ENCODE measurements around the gene XPNPEP3.

- TF ChIP-seq, protein P1, sequence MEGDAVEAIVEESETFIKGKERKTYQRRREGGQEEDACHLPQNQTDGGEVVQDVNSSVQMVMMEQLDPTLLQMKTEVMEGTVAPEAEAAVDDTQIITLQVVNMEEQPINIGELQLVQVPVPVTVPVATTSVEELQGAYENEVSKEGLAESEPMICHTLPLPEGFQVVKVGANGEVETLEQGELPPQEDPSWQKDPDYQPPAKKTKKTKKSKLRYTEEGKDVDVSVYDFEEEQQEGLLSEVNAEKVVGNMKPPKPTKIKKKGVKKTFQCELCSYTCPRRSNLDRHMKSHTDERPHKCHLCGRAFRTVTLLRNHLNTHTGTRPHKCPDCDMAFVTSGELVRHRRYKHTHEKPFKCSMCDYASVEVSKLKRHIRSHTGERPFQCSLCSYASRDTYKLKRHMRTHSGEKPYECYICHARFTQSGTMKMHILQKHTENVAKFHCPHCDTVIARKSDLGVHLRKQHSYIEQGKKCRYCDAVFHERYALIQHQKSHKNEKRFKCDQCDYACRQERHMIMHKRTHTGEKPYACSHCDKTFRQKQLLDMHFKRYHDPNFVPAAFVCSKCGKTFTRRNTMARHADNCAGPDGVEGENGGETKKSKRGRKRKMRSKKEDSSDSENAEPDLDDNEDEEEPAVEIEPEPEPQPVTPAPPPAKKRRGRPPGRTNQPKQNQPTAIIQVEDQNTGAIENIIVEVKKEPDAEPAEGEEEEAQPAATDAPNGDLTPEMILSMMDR (IDR thresholded peaks at IDR 0.05), result no peak
- TF ChIP-seq JUND (IDR thresholded peaks at IDR 0.05) (no peak), GATA2 (CRISPR knock-in tag; IDR thresholded peaks at IDR 0.05) (no peak), TCF12 (IDR thresholded peaks at IDR 0.05) (no peak), TAF1 (IDR thresholded peaks at IDR 0.05; ENCODE audit: borderline replicate concordance, low read depth, low read length) (no peak), POLR2AphosphoS5 (IDR thresholded peaks at IDR 0.05; ENCODE audit: low read depth, low read length) (no peak)
- TF ChIP-seq, protein P2, sequence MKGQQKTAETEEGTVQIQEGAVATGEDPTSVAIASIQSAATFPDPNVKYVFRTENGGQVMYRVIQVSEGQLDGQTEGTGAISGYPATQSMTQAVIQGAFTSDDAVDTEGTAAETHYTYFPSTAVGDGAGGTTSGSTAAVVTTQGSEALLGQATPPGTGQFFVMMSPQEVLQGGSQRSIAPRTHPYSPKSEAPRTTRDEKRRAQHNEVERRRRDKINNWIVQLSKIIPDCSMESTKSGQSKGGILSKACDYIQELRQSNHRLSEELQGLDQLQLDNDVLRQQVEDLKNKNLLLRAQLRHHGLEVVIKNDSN (IDR thresholded peaks at IDR 0.05; ENCODE audit: borderline replicate concordance, low read depth), result no peak
These were observed 103.2 kb downstream of the XPNPEP3 start for GRCh38 chr22:40960145-40960544.

All from SK-N-SH (cell line).